Brain microvascular endothelial cell (primary cell): ENCODE measurements around the gene RBM17.
"Not testable (repeated sequence)": the region's sequence is repeated elsewhere in the genome, so short reads cannot be mapped to it uniquely, and the experiment has no call there.

Source experiments
- DNase-seq: peaks from one replicate; pipeline ENCODE4 v3.0.0-alpha.2; 2020
- H3K27ac ChIP-seq: fragments of 250-450 bp; sonication (Bioruptor Pico); 2 replicates; pipeline ENCODE4 v1.5.1; 2020; ENCODE audit warnings: mild to moderate bottlenecking, moderate library complexity
- H3K27me3 ChIP-seq: fragments of 250-450 bp; sonication (Bioruptor Pico); replicated peaks from 2 replicates; pipeline ENCODE4 v1.5.1; 2020; ENCODE audit warnings: mild to moderate bottlenecking
- H3K36me3 ChIP-seq: fragments of 250-450 bp; sonication (Bioruptor Pico); replicated peaks from 2 replicates; pipeline ENCODE4 v1.5.1; 2020; ENCODE audit warnings: mild to moderate bottlenecking
- H3K4me3 ChIP-seq: 2 replicates; pipeline ENCODE4 v1.5.1; 2011; ENCODE audit warnings: low read depth, mild to moderate bottlenecking, control low read depth, low read length, moderate library complexity
- in situ Hi-C: cut with HindIII; loops from 2 replicates; pipeline ENCODE4 v1.10.0; 2017; ENCODE audit warnings: low sequenced_read_pairs, low pct_ligation_motif_present
- TF ChIP-seq, protein P1 (sequence below): IDR thresholded peaks from 2 replicates; pipeline ENCODE4 v1.5.1; 2011; ENCODE audit warnings: low read depth, mild to moderate bottlenecking, moderate library complexity, low read length, control low read depth, inconsistent platforms; ENCODE audit errors: missing control alignments

RBM17 gene

DNA sequence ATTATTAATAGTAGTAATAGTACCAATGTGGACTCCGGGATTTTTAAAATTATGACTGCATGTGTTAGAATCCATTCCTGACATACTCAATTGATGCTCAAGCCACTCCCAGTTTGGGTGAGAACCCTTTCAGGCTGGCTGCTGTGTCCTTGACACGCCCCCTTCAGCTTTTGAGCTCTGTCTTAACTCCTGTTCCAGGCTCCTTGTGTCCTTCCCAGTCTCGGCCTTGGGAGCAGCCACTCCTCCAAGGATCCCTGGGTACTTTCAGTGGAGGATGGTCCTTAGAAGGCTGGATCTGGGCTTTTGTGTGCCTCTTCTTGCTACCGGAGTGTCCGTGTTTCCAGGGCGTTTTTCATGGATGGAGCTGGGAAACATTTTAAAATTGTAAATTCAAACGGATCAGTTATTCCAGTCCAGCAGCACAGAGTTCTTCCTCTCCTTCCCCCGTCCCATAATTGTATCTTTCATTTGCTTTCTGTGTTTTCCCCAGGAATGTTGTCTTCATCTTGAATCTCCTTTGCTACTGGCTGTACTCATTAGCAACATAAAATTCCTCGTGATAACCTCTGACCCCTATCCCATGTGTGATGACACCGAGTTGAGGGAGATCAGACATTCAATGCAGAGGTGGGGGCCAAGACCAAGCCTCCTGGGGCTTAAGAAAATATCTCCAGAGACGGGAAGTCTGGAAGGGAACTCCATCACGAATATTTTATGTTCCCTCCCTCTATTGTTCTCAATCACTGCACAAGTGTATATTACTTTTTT, 73.9 kb downstream of the RBM17 start:
- TF ChIP-seq, protein P1, sequence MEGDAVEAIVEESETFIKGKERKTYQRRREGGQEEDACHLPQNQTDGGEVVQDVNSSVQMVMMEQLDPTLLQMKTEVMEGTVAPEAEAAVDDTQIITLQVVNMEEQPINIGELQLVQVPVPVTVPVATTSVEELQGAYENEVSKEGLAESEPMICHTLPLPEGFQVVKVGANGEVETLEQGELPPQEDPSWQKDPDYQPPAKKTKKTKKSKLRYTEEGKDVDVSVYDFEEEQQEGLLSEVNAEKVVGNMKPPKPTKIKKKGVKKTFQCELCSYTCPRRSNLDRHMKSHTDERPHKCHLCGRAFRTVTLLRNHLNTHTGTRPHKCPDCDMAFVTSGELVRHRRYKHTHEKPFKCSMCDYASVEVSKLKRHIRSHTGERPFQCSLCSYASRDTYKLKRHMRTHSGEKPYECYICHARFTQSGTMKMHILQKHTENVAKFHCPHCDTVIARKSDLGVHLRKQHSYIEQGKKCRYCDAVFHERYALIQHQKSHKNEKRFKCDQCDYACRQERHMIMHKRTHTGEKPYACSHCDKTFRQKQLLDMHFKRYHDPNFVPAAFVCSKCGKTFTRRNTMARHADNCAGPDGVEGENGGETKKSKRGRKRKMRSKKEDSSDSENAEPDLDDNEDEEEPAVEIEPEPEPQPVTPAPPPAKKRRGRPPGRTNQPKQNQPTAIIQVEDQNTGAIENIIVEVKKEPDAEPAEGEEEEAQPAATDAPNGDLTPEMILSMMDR = no peak
- in situ Hi-C loops = no loop called here
- H3K27ac ChIP-seq = peak overlapping the region; percentile 29
- H3K36me3 ChIP-seq = no peaks in the 10 kb centered on the region
- peak overlapping the region; percentile 53 for H3K4me3 ChIP-seq
- H3K27me3 ChIP-seq = no peaks in the 10 kb centered on the region
- DNase-seq = no peak

- in situ Hi-C loops = no loop called here
- Histone ChIP-seq H3K4me3 (peak overlapping the region; percentile 61), H3K27ac (peak overlapping the region; percentile 70), H3K36me3 (no peaks in the 10 kb centered on the region), H3K27me3 (no peaks in the 10 kb centered on the region)
- TF ChIP-seq, protein P1 = no peak
- DNase-seq = peak; percentile 45
Observed at GRCh38 chr10:6163364-6164270, 74.8 kb downstream of the RBM17 start.

GRCh38 chr10:6164271-6165095, 75.6 kb downstream of the RBM17 start:
- in situ Hi-C loops = no loop called here
- no peaks in the 10 kb centered on the region for H3K36me3 ChIP-seq
- no peaks in the 10 kb centered on the region for H3K27me3 ChIP-seq
- H3K27ac ChIP-seq = peak overlapping the region; percentile 70
- TF ChIP-seq, protein P1 = no peak
- H3K4me3 ChIP-seq = peak overlapping the region; percentile 61
- peak; percentile 55 for DNase-seq

GRCh38 chr10:6165221-6165725, 76.4 kb downstream of the RBM17 start:
- no peak overlapping the region for H3K27ac ChIP-seq
- H3K27me3 ChIP-seq = no peaks in the 10 kb centered on the region
- TF ChIP-seq, protein P1 = no peak
- no peak for DNase-seq
- no peaks in the 10 kb centered on the region for H3K36me3 ChIP-seq
- no peak overlapping the region for H3K4me3 ChIP-seq
- in situ Hi-C loops = no loop called here

- H3K27ac ChIP-seq, DNase-seq, H3K27me3 ChIP-seq, H3K36me3 ChIP-seq, H3K4me3 ChIP-seq, in situ Hi-C loops: not testable (repeated sequence)
Observed at GRCh38 chr10:6165933-6166332, 77.1 kb downstream of the RBM17 start.
